GM21529 (cell line): ENCODE data around the gene AHRR.
"Not testable (repeated sequence)": the region's sequence is repeated elsewhere in the genome, so short reads cannot be mapped to it uniquely, and the experiment has no call there.

ENCODE experiments used
- ATAC-seq: cut with Tn5 transposase; IDR thresholded peaks from one replicate; pipeline ENCODE4 v1.9.1; 2021; ENCODE audit not compliant: unreplicated experiment

Gene AHRR

GRCh38 chr5:375921-376798, 54.6 kb downstream of the AHRR start:
- ATAC-seq, result no peak

GRCh38 chr5:376799-377325, 55.3 kb downstream of the AHRR start:
- no peak for ATAC-seq

- no peak for ATAC-seq
Measured at GRCh38 chr5:377326-377981, 55.9 kb downstream of the AHRR start.

GRCh38 chr5:378301-378891, 56.9 kb downstream of the AHRR start:
- no peak for ATAC-seq

- no peak for ATAC-seq
Measured at GRCh38 chr5:378976-379742, 57.6 kb downstream of the AHRR start.

GRCh38 chr5:380701-381309, 59.3 kb downstream of the AHRR start:
- no peak for ATAC-seq

GRCh38 chr5:383066-383465, 61.6 kb downstream of the AHRR start:
- ATAC-seq, result no peak

GRCh38 chr5:383621-384020, 62.1 kb downstream of the AHRR start:
- ATAC-seq, result no peak

GRCh38 chr5:384576-384975, 63.1 kb downstream of the AHRR start:
- ATAC-seq, result not testable (repeated sequence)

- ATAC-seq, result no peak
Measured at GRCh38 chr5:385321-385720, 63.8 kb downstream of the AHRR start.

GRCh38 chr5:386432-387341, 65.2 kb downstream of the AHRR start:
- no peak for ATAC-seq

GRCh38 chr5:387491-388265, 66.2 kb downstream of the AHRR start:
- ATAC-seq, result no peak

- no peak for ATAC-seq
Measured at GRCh38 chr5:388266-389196, 67.0 kb downstream of the AHRR start.

- no peak for ATAC-seq
Measured at GRCh38 chr5:389197-389821, 67.8 kb downstream of the AHRR start.

GRCh38 chr5:389891-390622, 68.5 kb downstream of the AHRR start:
- no peak for ATAC-seq

GRCh38 chr5:390623-391491, 69.3 kb downstream of the AHRR start:
- ATAC-seq, result no peak
